NCI-H460 (cell line): Measurements from ENCODE around the gene WDR36. TPM values are rescaled to one million over a fixed set of nuclear protein-coding genes. Genes with fewer than 3 reads are reported as not detected.
A peak's percentile ranks its signal among the peaks of the same experiment; 100 is the strongest.
"Not testable (repeated sequence)": the region's sequence is repeated elsewhere in the genome, so short reads cannot be mapped to it uniquely, and the experiment has no call there.

Experiments used
- DNase-seq: peaks from one replicate; pipeline ENCODE4 v3.0.0-alpha.2; 2016; ENCODE audit warnings: low read depth; ENCODE audit errors: extremely low read depth
- total RNA-seq: library from RNA; depleted of rRNA; stranded (reverse); fragments of >200 nt; shearing (Covaris generic); gene quantifications from 2 replicates; pipeline ENCODE4 v1.2.3, GENCODE V29; 2014

The WDR36 gene
- total RNA-seq, 1 experiment from 2014 or later = 73.1 TPM

- no peak for DNase-seq
These were observed 42.7 kb downstream of the WDR36 start for GRCh38 chr5:111134864-111135263.

DNA sequence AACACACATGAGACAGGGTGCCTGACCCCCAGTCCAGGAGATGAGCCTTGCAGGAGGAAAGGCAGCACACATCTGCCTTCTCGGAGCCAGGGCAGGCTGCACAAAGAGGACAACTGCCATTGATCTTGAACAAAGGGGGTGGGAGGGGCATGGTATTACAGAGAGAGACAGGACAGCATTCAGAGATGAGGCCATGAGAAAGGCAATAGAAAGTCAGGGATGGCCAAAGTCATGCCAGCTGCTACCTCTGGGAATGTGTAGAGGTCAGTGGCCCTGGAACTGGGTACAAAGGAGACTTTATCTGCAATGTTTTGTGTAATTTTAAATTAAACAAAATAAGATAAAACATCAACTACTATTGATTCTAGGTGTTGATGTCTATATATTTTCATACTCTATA, 43.2 kb downstream of the WDR36 start:
- no peak for DNase-seq

- peak; percentile 11 for DNase-seq
These were observed 43.8 kb downstream of the WDR36 start for GRCh38 chr5:111135946-111136345.

- DNase-seq = no peak
These were observed 45.9 kb downstream of the WDR36 start for GRCh38 chr5:111138096-111138495.

DNA sequence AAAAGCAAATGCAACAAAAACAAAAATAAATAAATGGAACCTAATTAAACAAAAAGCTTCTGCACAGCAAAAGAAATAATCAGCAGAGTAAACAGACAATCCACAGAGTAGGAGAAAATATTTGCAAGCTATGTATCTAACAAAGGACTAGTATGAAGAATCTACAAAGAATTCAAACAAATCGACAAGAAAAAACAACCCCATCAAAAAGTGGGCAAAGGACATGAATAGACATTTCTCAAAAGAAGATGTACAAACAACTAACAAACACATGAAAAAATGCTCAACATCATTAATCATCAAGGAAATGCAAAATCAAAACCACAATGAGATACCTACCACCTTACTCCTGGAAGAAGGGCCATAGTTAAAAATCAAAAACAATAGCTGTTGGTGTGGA, 49.3 kb downstream of the WDR36 start:
- not testable (repeated sequence) for DNase-seq

GRCh38 chr5:111142932-111143331, 50.8 kb downstream of the WDR36 start:
- DNase-seq = no peak

GRCh38 chr5:111143910-111144309, 51.8 kb downstream of the WDR36 start:
- DNase-seq = no peak

DNA sequence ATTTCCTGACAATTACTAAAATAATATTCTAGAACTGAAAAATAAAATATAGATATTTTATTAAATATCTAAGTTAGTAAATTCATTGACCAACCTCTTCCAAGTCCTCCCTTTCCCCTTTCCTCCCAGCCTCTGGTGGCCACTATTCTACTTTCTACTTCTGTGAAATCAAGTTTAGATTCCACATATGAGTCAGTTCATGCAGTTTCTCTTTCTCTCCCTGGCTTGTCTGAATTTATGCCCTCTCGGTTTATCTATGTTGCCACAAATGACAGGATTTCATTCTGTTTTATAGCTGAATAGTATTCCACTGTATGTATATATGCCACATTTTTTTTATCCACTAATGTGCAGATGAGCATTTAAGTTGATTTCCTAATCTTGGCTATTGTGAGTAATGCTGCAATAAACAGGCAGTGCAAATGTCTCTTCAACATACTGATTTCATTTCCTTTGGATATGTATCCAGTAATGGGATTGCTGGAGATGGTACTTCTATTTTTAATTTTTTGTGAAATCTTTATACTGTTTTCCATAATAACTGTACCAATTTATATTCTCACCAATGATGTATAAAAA, 52.3 kb downstream of the WDR36 start:
- no peak for DNase-seq

GRCh38 chr5:111146053-111146452, 53.9 kb downstream of the WDR36 start:
- DNase-seq = no peak

DNA sequence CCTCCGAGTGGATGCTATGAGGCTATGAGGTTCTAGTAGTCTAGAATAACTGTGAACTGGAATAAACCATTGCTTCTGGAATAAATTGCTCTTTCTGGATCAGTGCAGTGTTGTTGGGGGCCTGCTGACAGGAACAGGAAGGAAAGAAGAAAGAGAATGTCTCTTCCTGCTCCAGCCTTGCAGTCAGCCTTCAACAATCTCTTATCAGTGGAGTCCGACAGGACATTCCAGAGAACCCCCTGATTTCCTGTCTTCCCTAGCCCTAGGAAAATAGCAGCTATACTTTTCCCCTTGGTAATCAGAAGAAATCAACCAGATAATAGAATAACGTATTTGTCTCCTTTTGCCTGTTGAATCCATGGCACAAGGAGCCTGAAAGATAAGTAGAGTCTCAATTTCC, 55.4 kb downstream of the WDR36 start:
- DNase-seq = no peak

DNA sequence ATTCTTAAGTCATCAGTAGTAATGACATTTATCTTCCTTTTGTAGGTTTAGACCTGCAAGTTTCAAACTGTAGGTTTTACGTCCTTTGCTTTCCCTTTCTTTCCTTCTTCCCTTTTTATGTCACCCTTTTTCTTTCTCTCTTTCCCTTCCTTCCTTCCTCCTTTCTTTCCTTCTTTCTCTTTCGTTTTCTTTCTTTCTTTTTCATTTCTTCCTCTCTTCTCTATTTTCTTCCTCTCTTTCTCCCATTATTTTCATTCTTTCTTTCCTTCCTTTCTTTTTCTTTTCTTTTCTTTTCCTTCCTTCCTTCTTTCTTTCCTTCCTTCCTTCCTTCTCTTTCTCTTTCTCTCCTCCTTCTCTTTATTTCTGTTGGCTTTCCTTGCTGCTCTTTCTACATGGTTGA, 59.9 kb downstream of the WDR36 start:
- no peak for DNase-seq

- DNase-seq = no peak
These were observed 61.3 kb downstream of the WDR36 start for GRCh38 chr5:111153483-111153882.

DNA sequence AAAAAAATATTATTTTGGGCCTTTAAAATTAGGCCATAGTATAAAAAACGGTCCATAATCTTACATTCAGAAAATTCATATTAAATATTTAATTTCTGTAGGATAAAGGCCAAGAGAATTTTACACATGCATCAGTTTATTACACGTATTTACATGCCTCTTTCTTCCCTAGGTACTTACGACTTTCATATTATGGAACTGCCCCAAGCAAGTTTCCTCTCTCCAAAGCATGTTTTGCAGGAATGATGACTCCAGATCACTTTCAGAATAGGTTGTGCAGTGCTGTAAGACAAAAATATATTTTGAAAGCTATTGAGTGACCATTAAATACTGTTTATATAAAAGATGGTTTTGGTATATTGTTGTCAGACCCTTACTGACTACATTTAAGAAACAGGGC, 61.8 kb downstream of the WDR36 start:
- no peak for DNase-seq

- DNase-seq = peak; percentile 74
These were observed 66.1 kb downstream of the WDR36 start for GRCh38 chr5:111158105-111158744.

GRCh38 chr5:111159845-111160244, 67.7 kb downstream of the WDR36 start:
- no peak for DNase-seq

- no peak for DNase-seq
These were observed 70.9 kb downstream of the WDR36 start for GRCh38 chr5:111163000-111163399.

DNA sequence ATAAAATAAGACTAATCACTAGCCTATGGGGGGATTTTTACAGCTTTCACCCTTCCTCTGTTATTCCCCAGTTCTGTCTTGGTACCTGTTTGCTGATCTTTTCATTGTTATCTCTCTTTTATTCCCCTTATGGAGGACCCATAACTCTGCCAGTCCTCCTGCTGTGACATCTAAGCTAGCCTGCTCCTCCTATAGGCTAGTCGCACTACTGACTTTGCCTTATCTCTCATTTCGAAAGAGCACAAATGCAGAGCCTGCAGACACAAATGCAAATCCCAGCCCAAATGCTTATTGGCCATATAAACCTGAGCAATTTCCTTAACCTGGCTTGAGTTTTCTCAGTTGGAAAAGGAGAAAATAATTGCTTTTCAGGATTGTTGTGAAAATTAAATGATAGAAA, 72.9 kb downstream of the WDR36 start:
- DNase-seq = no peak

DNA sequence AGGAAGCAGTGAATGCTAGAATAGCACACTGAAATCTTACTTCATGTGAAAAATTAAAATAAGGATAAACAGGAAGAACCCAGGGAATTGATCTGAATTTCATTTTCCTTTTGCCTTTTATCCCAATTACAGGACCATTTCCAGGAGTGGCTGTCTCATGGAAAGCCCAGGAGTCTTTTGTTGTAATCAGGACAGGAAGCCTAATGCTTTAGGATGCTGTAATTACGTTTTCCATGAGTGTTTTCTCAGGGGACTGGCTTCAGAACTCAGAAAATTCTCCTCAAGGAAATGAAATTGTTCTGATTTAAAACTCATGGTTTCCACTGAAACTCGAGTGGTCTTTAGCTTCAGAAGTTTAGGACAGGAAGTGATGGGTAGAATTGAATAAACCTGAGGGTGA, 75.4 kb downstream of the WDR36 start:
- no peak for DNase-seq

DNA sequence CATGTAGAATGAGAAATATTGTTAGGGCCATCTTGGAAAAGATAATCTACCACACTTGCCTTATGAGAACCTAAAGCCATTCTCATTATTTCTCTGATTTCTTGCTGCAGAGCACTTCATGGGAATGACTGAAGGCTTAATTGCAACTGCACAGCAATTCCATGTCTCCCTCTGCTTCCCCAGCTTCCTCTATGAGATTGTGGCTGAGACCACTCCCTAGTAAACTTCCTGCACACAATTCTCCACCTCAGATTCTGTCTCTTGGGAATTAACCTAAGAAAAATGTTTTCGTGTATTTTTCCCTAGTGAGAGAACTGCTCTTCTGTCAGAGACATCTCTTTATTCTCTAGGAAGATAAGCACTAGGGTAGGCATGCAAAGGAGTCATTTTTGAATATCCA, 76.5 kb downstream of the WDR36 start:
- no peak for DNase-seq

DNA sequence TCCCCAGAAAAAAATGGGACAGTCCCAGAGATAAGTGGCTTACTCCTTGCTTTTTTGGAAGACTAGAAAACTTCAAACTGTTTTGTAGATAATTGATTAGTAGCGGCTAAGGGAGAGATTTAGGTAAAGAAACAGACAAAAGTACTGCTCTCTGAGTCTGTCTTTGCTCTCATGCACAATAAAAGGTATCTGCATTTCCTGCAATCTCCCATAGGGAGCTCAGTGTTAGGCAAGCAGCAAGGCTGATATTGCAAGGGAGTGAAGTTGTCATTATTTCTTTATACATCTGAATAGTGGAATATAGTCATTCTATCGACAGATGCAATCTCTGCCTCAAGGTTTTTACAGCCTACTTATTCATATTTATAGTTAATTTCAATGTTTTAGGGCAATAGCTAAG, 77.1 kb downstream of the WDR36 start:
- no peak for DNase-seq

GRCh38 chr5:111170279-111170678, 78.1 kb downstream of the WDR36 start:
- DNase-seq = no peak

- no peak for DNase-seq
These were observed 80.4 kb downstream of the WDR36 start for GRCh38 chr5:111172504-111172903.

DNA sequence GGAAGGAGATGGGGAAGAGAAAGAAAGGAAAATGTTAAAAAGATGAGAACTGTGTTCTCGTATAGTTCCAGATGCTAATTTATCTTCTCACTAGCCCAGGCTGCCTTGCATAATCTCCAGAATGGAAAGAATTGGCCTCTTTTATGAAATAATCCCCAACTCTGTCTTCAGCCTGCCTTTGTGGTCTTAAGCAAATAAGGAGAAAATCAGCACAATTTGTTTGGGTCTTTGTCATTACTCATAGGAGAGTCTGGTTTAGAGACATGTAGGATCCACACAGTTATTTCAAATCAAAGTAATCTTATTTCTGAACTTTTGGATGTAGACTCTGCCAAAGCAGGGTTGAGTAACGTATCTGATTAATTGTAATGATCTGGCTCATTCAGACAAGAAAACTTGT, 81.3 kb downstream of the WDR36 start:
- DNase-seq = no peak
